SK-N-SH (cell line): ENCODE measurements around the gene LMBR1. TPM values are rescaled to one million over a fixed set of nuclear protein-coding genes. Genes with fewer than 3 reads are reported as not detected.

Experiments used
- CTCF ChIA-PET: fragments of 300-600, 350-600 bp; formaldehyde crosslinking; extraction: SDS; loops from one replicate; lab custom pipeline; 2021; lab: Yijun Ruan, JAX
- POLR2A ChIA-PET: fragments of 350-600 bp; sonication (Branson Sonifier 250); formaldehyde crosslinking; extraction: SDS; loops from one replicate; lab custom pipeline; 2020; ENCODE audit warnings: antibody characterized with exemption, inconsistent platforms; lab: Yijun Ruan, JAX
- DNase-seq: peaks from one replicate; pipeline ENCODE4 v3.0.0; 2012
- H2AFZ ChIP-seq: fragments of 200-600 bp; sonication (generic); 2 replicates; pipeline ENCODE4 v1.8.1; 2016; ENCODE audit warnings: antibody characterized with exemption, mild to moderate bottlenecking, low read depth
- H3F3A ChIP-seq: fragments of 200-600 bp; sonication (generic); replicated peaks from 2 replicates; pipeline ENCODE3; 2016; ENCODE audit warnings: antibody characterized with exemption, mild to moderate bottlenecking; ENCODE audit not compliant: insufficient read depth
- H3K27ac ChIP-seq, 2 experiments: fragments of 200-500 bp in 1 of 2; fragments of 200-600 bp in 1 of 2; sonication (Bioruptor generic) in 1 of 2; sonication (generic), shearing (Covaris generic) in 1 of 2; 2 replicates each; pipeline versions ENCODE4 v1.5.1 to v1.6.1; 2014 to 2016; ENCODE audit warnings: low read depth in 2 of 2, inconsistent platforms in 1 of 2, low read length in 1 of 2, mild to moderate bottlenecking in 1 of 2, mixed read lengths in 1 of 2
- H3K27me3 ChIP-seq: fragments of 200-600 bp; sonication (generic), shearing (Covaris generic); 2 replicates; pipeline ENCODE4 v1.6.1; 2016; ENCODE audit warnings: mixed run types; ENCODE audit not compliant: insufficient read depth
- H3K36me3 ChIP-seq, 2 experiments: fragments of 200-500 bp in 1 of 2; fragments of 200-600 bp in 1 of 2; sonication (Bioruptor generic) in 1 of 2; sonication (generic) in 1 of 2; replicated peaks in 1 of 2; 2 replicates each; pipeline versions ENCODE3 to v1.5.1; 2014 to 2016; ENCODE audit warnings: low read length in 1 of 2, mild to moderate bottlenecking in 1 of 2; ENCODE audit not compliant: insufficient read depth in 2 of 2, control insufficient read depth in 1 of 2
- H3K4me1 ChIP-seq, 2 experiments: fragments of 200-500 bp in 1 of 2; fragments of 200-600 bp in 1 of 2; sonication (Bioruptor generic) in 1 of 2; sonication (generic), shearing (Covaris generic) in 1 of 2; 2 replicates each; pipeline versions ENCODE4 v1.5.1 to v1.6.1; 2014 to 2016; ENCODE audit warnings: low read depth in 1 of 2, low read length in 1 of 2, mixed run types in 1 of 2; ENCODE audit not compliant: insufficient read depth in 2 of 2, control insufficient read depth in 1 of 2
- H3K4me2 ChIP-seq: fragments of 200-600 bp; sonication (generic), shearing (Covaris generic); 2 replicates; pipeline ENCODE4 v1.6.1; 2017; ENCODE audit warnings: mixed run types
- H3K4me3 ChIP-seq, 2 experiments: fragments of 200-500 bp in 1 of 2; fragments of 200-600 bp in 1 of 2; sonication (Bioruptor generic) in 1 of 2; sonication (generic), shearing (Covaris generic) in 1 of 2; 2 replicates each; pipeline versions ENCODE4 v1.5.1 to v1.8.1; 2014 to 2016; ENCODE audit warnings: low read depth in 2 of 2, inconsistent platforms in 1 of 2, low read length in 1 of 2, mild to moderate bottlenecking in 1 of 2, mixed read lengths in 1 of 2, moderate library complexity in 1 of 2
- H3K79me2 ChIP-seq: fragments of 200-600 bp; sonication (generic); 2 replicates; pipeline ENCODE4 v1.8.1; 2017; ENCODE audit warnings: mild to moderate bottlenecking; ENCODE audit not compliant: insufficient read depth
- H3K9ac ChIP-seq: fragments of 200-600 bp; sonication (generic); 2 replicates; pipeline ENCODE4 v1.6.1; 2017; ENCODE audit warnings: mixed run types
- H3K9me2 ChIP-seq: fragments of 200-600 bp; sonication (generic); 2 replicates; pipeline ENCODE4 v1.6.1; 2017; ENCODE audit warnings: mixed run types
- H3K9me3 ChIP-seq: fragments of 200-600 bp; sonication (generic); 2 replicates; pipeline ENCODE4 v1.6.1; 2017; ENCODE audit warnings: mixed run types, mild to moderate bottlenecking, moderate library complexity
- H4K20me1 ChIP-seq: fragments of 200-600 bp; sonication (generic); 2 replicates; pipeline ENCODE4 v1.6.1; 2017; ENCODE audit warnings: mild to moderate bottlenecking, mixed run types; ENCODE audit not compliant: insufficient read depth
- CHD2 ChIP-seq: fragments of 150-350 bp; IDR thresholded peaks from 2 replicates; pipeline ENCODE4 v1.6.1; 2018; ENCODE audit warnings: low read length; ENCODE audit not compliant: partially characterized antibody
- ELF1 ChIP-seq: IDR thresholded peaks from 2 replicates; pipeline ENCODE4 v1.4.0; 2012
- EZH2phosphoT487 ChIP-seq: fragments of 200-600 bp; sonication (generic); IDR thresholded peaks from 2 replicates; pipeline ENCODE4 v1.6.1; 2017; ENCODE audit warnings: low read depth, mixed run types, mild to moderate bottlenecking, antibody characterized with exemption, moderate library complexity, borderline replicate concordance
- FOSL2 ChIP-seq: IDR thresholded peaks from 2 replicates; pipeline ENCODE4 v1.4.0; 2012; ENCODE audit warnings: low read depth, mild to moderate bottlenecking, moderate library complexity, borderline replicate concordance
- FOXJ3 ChIP-seq: sonication (generic); formaldehyde crosslinking; IDR thresholded peaks from 2 replicates; pipeline ENCODE4 v1.5.1; 2020; ENCODE audit warnings: mild to moderate bottlenecking, missing genetic modification reagents
- GABPA ChIP-seq: IDR thresholded peaks from 2 replicates; pipeline ENCODE4 v1.4.0; 2012; ENCODE audit warnings: low read depth, mild to moderate bottlenecking
- GATA2 ChIP-seq: sonication (generic); formaldehyde crosslinking; IDR thresholded peaks from 2 replicates; pipeline ENCODE4 v1.5.0; 2020; ENCODE audit warnings: mild to moderate bottlenecking, missing genetic modification reagents
- JUND ChIP-seq: IDR thresholded peaks from 2 replicates; pipeline ENCODE4 v1.4.0; 2012
- MEF2A ChIP-seq: IDR thresholded peaks from 2 replicates; pipeline ENCODE4 v1.4.0; 2012; ENCODE audit warnings: low read depth, borderline replicate concordance
- MXI1 ChIP-seq: IDR thresholded peaks from 2 replicates; pipeline ENCODE4 v1.6.1; 2012; ENCODE audit warnings: mild to moderate bottlenecking, low read depth, low read length, improper control_type of control experiment
- POLR2AphosphoS5 ChIP-seq: IDR thresholded peaks from 2 replicates; pipeline ENCODE4 v1.6.1; 2012; ENCODE audit warnings: low read depth, low read length
- RAD21 ChIP-seq: IDR thresholded peaks from 2 replicates; pipeline ENCODE4 v1.6.1; 2012; ENCODE audit warnings: mild to moderate bottlenecking, low read length
- RCOR1 ChIP-seq: fragments of 150-350 bp; IDR thresholded peaks from 2 replicates; pipeline ENCODE4 v1.6.1; 2017; ENCODE audit warnings: antibody characterized with exemption, low read length
- RFX5 ChIP-seq: IDR thresholded peaks from 2 replicates; pipeline ENCODE4 v1.6.1; 2012; ENCODE audit warnings: mild to moderate bottlenecking, improper control_type of control experiment, low read length
- SMC3 ChIP-seq: IDR thresholded peaks from 2 replicates; pipeline ENCODE4 v1.6.1; 2012; ENCODE audit warnings: low read depth, low read length, improper control_type of control experiment
- TAF1 ChIP-seq: IDR thresholded peaks from 2 replicates; pipeline ENCODE4 v1.6.1; 2012; ENCODE audit warnings: low read depth, mild to moderate bottlenecking, low read length, moderate library complexity, borderline replicate concordance
- YY1 ChIP-seq: IDR thresholded peaks from 2 replicates; pipeline ENCODE4 v1.4.0; 2012; ENCODE audit warnings: low read depth, mild to moderate bottlenecking
- WGBS: methylation state at CpG from one replicate; pipeline ENCODE4 v1.1.6; 2017; ENCODE audit warnings: low lambda C conversion rate; 5-methylcytosine and 5-hydroxymethylcytosine counted together
- polyA plus RNA-seq, 3 experiments: library from polyadenylated mRNA; depleted of rRNA; stranded (reverse); fragments of >200 nt; gene quantifications; 2 replicates each; pipeline ENCODE4 v1.2.3, GENCODE V29; 2012
- TF ChIP-seq, protein P1 (sequence below): IDR thresholded peaks from 2 replicates; pipeline ENCODE4 v1.4.0; 2012; ENCODE audit warnings: low read depth
- TF ChIP-seq, protein P2 (sequence below): fragments of 200-600 bp; sonication (generic); IDR thresholded peaks from 2 replicates; pipeline ENCODE4 v1.6.1; 2017; ENCODE audit warnings: antibody characterized with exemption, mild to moderate bottlenecking, moderate library complexity
- TF ChIP-seq, protein P3 (sequence below): IDR thresholded peaks from 2 replicates; pipeline ENCODE4 v1.4.0; 2012; ENCODE audit warnings: low read depth, borderline replicate concordance
- TF ChIP-seq, protein P4 (sequence below): fragments of 150-350 bp; IDR thresholded peaks from 2 replicates; pipeline ENCODE4 v1.6.1; 2017; ENCODE audit warnings: antibody characterized with exemption, low read length, low read depth, borderline replicate concordance
- TF ChIP-seq, protein P5 (sequence below): IDR thresholded peaks from 2 replicates; pipeline ENCODE4; 2012
- TF ChIP-seq, protein P6 (sequence below): IDR thresholded peaks from 2 replicates; pipeline ENCODE4 v1.4.0; 2012; ENCODE audit warnings: low read depth, borderline replicate concordance

LMBR1 gene, protein sequence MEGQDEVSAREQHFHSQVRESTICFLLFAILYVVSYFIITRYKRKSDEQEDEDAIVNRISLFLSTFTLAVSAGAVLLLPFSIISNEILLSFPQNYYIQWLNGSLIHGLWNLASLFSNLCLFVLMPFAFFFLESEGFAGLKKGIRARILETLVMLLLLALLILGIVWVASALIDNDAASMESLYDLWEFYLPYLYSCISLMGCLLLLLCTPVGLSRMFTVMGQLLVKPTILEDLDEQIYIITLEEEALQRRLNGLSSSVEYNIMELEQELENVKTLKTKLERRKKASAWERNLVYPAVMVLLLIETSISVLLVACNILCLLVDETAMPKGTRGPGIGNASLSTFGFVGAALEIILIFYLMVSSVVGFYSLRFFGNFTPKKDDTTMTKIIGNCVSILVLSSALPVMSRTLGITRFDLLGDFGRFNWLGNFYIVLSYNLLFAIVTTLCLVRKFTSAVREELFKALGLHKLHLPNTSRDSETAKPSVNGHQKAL
- polyA plus RNA-seq (2012; rRNA removed): 20.0 and 24.6 TPM in 2 replicates
- polyA plus RNA-seq (2012; cell fraction: cytosol; rRNA removed): 32.7 and 32.9 TPM in 2 replicates
- polyA plus RNA-seq (2012; cell fraction: nucleus; rRNA removed): 30.9 and 50.9 TPM in 2 replicates

DNA sequence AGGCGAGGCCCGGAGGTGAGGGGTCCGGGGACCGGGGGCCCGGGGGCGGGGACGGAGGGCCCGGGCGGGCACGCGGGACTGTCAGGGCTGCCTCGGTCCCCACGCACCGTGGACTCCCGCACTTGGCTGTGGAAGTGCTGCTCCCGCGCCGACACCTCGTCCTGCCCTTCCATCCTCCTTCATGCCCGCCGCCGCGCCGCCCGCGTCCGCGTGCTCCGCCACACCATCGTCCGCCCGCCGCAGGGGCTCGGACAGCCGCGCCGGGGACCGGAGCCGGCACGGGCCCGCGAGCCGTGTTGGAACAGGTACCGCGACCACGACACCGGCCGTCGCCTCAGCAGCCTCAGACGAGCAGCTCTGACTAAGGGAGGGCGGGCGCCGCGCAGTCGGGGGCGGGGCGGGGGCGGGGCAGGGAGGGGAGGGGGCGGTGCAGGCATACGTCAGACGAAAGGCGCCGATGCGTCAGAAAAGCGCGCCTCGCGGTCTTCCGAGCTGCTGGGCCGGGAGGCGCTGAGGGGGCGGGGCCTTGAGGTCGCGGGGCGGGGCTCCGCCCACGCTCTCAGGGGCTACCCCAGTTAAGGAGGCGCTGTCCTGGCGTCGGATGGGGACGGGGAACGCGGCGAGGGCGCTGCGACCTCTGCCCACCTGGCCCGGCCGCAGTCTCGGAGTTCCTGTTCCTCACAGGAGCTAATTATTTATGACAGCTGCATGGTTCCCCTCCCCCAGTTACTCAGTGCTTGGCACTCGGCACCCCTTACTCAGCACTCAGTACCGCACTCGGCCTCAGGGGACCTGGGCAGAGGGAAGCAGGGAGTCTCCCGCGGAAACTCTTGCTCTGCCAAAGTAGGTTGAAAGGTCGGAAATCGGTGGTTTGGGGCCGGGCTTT is at the start of gene LMBR1:
LMBR1 (minus strand) TSS at position 363 of the 886 bp plus-strand sequence; CDS start at position 173, 190 bp downstream.
- DNase-seq: peak; percentile 100
- Histone ChIP-seq H3K4me3 (peak within 1 kb of the TSS; percentile 82 to 98), H3K9me2 (no peaks in the 10 kb centered on the region), H3K4me1 (peaks cover 6 to 9% of the 10 kb centered on the region in 2 experiments; a peak in 3 of 4 replicates), H3K9me3 (no peaks in the 10 kb centered on the region; the same call in 1 of the 2 replicates), H4K20me1 (peaks cover 6% of the 10 kb centered on the region; the same call in 1 of the 2 replicates), H3K79me2 (peaks cover 41% of the 10 kb centered on the region), H3F3A (peaks cover 8% of the 10 kb centered on the region), H3K9ac (peak within 1 kb of the TSS; percentile 75), H3K27ac (peak within 1 kb of the TSS; percentile 61 to 87), H3K36me3 (no peaks in the 10 kb centered on the region), H2AFZ (peak within 1 kb of the TSS; percentile 98), H3K4me2 (peak within 1 kb of the TSS; percentile 94), H3K27me3 (no peaks in the 10 kb centered on the region)
- CTCF ChIA-PET: interaction anchor here (0.6 to 2.1 kb wide), 19 partner anchors 8 to 425 kb away, joined by 3 to 23 read pairs (median 3); partner anchors contain the start of gene NOM1
- WGBS: 2% methylated on average over 19 of the region's 97 CpGs
- POLR2A ChIA-PET: interaction anchor here (1.5 kb wide), 1 partner anchor 12 kb away, joined by 10 read pairs; no protein-coding TSS in a partner anchor
- TF ChIP-seq, protein P1, sequence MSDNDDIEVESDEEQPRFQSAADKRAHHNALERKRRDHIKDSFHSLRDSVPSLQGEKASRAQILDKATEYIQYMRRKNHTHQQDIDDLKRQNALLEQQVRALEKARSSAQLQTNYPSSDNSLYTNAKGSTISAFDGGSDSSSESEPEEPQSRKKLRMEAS: peak; percentile 54; the same call in 1 of the 2 replicates
- no peak for TF ChIP-seq MEF2A
- no peak for TF ChIP-seq RAD21
- TF ChIP-seq, protein P2, sequence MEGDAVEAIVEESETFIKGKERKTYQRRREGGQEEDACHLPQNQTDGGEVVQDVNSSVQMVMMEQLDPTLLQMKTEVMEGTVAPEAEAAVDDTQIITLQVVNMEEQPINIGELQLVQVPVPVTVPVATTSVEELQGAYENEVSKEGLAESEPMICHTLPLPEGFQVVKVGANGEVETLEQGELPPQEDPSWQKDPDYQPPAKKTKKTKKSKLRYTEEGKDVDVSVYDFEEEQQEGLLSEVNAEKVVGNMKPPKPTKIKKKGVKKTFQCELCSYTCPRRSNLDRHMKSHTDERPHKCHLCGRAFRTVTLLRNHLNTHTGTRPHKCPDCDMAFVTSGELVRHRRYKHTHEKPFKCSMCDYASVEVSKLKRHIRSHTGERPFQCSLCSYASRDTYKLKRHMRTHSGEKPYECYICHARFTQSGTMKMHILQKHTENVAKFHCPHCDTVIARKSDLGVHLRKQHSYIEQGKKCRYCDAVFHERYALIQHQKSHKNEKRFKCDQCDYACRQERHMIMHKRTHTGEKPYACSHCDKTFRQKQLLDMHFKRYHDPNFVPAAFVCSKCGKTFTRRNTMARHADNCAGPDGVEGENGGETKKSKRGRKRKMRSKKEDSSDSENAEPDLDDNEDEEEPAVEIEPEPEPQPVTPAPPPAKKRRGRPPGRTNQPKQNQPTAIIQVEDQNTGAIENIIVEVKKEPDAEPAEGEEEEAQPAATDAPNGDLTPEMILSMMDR: peak; percentile 64
- TF ChIP-seq, protein P3, sequence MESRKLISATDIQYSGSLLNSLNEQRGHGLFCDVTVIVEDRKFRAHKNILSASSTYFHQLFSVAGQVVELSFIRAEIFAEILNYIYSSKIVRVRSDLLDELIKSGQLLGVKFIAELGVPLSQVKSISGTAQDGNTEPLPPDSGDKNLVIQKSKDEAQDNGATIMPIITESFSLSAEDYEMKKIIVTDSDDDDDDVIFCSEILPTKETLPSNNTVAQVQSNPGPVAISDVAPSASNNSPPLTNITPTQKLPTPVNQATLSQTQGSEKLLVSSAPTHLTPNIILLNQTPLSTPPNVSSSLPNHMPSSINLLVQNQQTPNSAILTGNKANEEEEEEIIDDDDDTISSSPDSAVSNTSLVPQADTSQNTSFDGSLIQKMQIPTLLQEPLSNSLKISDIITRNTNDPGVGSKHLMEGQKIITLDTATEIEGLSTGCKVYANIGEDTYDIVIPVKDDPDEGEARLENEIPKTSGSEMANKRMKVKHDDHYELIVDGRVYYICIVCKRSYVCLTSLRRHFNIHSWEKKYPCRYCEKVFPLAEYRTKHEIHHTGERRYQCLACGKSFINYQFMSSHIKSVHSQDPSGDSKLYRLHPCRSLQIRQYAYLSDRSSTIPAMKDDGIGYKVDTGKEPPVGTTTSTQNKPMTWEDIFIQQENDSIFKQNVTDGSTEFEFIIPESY: no peak
- TF ChIP-seq FOSL2: peak; percentile 13; the same call in 1 of the 2 replicates
- TF ChIP-seq MXI1: peak; percentile 85
- TF ChIP-seq SMC3: no peak
- TF ChIP-seq, protein P4, sequence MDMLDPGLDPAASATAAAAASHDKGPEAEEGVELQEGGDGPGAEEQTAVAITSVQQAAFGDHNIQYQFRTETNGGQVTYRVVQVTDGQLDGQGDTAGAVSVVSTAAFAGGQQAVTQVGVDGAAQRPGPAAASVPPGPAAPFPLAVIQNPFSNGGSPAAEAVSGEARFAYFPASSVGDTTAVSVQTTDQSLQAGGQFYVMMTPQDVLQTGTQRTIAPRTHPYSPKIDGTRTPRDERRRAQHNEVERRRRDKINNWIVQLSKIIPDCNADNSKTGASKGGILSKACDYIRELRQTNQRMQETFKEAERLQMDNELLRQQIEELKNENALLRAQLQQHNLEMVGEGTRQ: no peak
- TF ChIP-seq ELF1: peak; percentile 31; the same call in 1 of the 2 replicates
- no peak for TF ChIP-seq EZH2phosphoT487
- TF ChIP-seq RCOR1: no peak
- TF ChIP-seq, protein P5, sequence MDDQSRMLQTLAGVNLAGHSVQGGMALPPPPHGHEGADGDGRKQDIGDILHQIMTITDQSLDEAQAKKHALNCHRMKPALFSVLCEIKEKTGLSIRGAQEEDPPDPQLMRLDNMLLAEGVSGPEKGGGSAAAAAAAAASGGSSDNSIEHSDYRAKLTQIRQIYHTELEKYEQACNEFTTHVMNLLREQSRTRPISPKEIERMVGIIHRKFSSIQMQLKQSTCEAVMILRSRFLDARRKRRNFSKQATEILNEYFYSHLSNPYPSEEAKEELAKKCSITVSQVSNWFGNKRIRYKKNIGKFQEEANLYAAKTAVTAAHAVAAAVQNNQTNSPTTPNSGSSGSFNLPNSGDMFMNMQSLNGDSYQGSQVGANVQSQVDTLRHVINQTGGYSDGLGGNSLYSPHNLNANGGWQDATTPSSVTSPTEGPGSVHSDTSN: peak; percentile 45
- TF ChIP-seq POLR2AphosphoS5: peak; percentile 93
- TF ChIP-seq TAF1: peak; percentile 30
- no peak for TF ChIP-seq RFX5
- no peak for TF ChIP-seq GABPA
- TF ChIP-seq, protein P6, sequence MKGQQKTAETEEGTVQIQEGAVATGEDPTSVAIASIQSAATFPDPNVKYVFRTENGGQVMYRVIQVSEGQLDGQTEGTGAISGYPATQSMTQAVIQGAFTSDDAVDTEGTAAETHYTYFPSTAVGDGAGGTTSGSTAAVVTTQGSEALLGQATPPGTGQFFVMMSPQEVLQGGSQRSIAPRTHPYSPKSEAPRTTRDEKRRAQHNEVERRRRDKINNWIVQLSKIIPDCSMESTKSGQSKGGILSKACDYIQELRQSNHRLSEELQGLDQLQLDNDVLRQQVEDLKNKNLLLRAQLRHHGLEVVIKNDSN: no peak
- TF ChIP-seq YY1: peak; percentile 51
- no peak for TF ChIP-seq FOXJ3 (CRISPR knock-in tag)
- TF ChIP-seq JUND: no peak
- TF ChIP-seq CHD2: peak; percentile 38
- TF ChIP-seq GATA2 (CRISPR knock-in tag): no peak
